HFFc6 (cell line): ENCODE data around the gene ARAP1. TPM values are rescaled to one million over a fixed set of nuclear protein-coding genes. Genes with fewer than 3 reads are reported as not detected.

Experiments used
- DNase-seq: peaks from one replicate; pipeline ENCODE4 v3.0.0-alpha.2; 2018
- H3K27ac Mint-ChIP-seq: 2 replicates; pipeline ENCODE4 v1.8.0; 2020; ENCODE audit warnings: mild to moderate bottlenecking, mixed read lengths
- H3K27me3 Mint-ChIP-seq: 2 replicates; pipeline ENCODE4 v1.8.0; 2021; ENCODE audit warnings: mild to moderate bottlenecking, moderate library complexity, mixed read lengths; ENCODE audit not compliant: insufficient read depth
- H3K36me3 Mint-ChIP-seq: 2 replicates; pipeline ENCODE4 v1.8.0; 2021; ENCODE audit warnings: low read depth, mixed read lengths
- H3K4me1 Mint-ChIP-seq: 2 replicates; pipeline ENCODE4 v1.8.0; 2020; ENCODE audit warnings: low read depth, mixed read lengths
- H3K4me3 Mint-ChIP-seq: 2 replicates; pipeline ENCODE4 v1.8.0; 2020; ENCODE audit warnings: mild to moderate bottlenecking, moderate library complexity, mixed read lengths
- H3K9me3 Mint-ChIP-seq: 2 replicates; pipeline ENCODE4 v1.8.0; 2020; ENCODE audit warnings: mild to moderate bottlenecking, mixed read lengths
- total RNA-seq, 6 experiments: library from RNA; stranded (reverse); fragmentation: NEBNext Ultra II Directional; extraction: Animal tissue kit (Norgen Biotek cat#: 25700); gene quantifications; 2 replicates in 1 of 6; 3 replicates in 5 of 6; pipeline ENCODE4 v1.2.3, GENCODE V29; 2021
- TF ChIP-seq, protein P1 (sequence below): fragments of 200-600 bp; sonication (generic); IDR thresholded peaks from 2 replicates; pipeline ENCODE4 v1.5.0; 2021; ENCODE audit warnings: antibody characterized with exemption, mild to moderate bottlenecking

The ARAP1 gene
- total RNA-seq, 6 experiments from 2014 or later, result 42.5 to 49.0 (median 46.8) TPM

DNA sequence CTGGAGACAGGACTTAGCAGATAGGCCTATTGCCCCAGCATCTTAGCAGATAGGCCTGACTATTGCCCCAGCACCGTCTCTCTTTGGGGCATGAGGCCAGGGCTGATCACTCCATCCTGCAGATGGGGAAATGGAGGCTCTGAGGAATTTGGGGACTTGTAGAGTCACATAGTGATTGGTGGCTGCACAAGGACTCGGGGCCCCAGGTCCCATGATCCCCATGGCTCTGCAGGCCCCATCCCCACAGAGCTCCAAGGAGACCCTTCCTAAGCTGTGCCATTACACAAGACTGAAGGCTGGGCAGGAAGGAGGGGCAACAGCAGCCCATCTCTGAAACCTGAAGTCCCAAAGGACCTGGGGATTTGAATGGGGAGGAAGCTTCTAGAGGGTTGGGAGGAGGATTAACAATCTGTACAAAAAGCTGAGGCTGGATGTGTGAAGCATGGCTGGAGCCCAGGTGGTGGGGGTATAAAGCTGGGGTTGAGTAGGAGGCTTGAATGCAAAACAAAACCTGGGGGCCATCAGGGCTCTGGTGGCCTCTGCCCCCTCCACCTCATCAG, 1.6 kb downstream of the ARAP1 start:
- H3K27me3 Mint-ChIP-seq, result peaks cover 3% of the 10 kb centered on the region; the same call in 1 of the 2 replicates
- TF ChIP-seq, protein P1, sequence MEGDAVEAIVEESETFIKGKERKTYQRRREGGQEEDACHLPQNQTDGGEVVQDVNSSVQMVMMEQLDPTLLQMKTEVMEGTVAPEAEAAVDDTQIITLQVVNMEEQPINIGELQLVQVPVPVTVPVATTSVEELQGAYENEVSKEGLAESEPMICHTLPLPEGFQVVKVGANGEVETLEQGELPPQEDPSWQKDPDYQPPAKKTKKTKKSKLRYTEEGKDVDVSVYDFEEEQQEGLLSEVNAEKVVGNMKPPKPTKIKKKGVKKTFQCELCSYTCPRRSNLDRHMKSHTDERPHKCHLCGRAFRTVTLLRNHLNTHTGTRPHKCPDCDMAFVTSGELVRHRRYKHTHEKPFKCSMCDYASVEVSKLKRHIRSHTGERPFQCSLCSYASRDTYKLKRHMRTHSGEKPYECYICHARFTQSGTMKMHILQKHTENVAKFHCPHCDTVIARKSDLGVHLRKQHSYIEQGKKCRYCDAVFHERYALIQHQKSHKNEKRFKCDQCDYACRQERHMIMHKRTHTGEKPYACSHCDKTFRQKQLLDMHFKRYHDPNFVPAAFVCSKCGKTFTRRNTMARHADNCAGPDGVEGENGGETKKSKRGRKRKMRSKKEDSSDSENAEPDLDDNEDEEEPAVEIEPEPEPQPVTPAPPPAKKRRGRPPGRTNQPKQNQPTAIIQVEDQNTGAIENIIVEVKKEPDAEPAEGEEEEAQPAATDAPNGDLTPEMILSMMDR, result no peak
- H3K4me3 Mint-ChIP-seq, result peak overlapping the region; percentile 96
- H3K36me3 Mint-ChIP-seq, result peaks cover 5% of the 10 kb centered on the region; the same call in 1 of the 2 replicates
- no peak overlapping the region; the same call in 1 of the 2 replicates for H3K27ac Mint-ChIP-seq
- peaks cover 30% of the 10 kb centered on the region for H3K4me1 Mint-ChIP-seq
- DNase-seq, result no peak
- no peaks in the 10 kb centered on the region for H3K9me3 Mint-ChIP-seq

DNA sequence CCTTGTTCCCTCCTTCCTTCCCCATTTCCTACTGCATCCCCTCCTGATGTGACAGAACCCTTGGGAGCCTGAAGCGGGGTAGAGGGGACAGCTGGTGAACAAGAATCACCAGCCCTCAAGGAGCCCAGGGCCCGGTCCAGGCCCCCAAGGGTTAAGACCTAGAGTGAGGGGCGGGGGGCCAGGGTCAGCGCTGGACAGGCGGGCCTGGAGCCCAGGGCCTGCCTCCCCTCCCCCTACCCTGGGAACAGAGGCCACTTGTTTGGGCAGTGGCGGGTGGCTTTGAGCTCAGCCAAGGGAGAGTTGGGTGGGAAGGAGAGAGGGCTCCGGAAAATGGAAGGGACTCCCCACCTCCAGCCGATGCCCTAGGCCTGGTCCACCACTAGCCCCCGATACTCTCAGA, 2.1 kb downstream of the ARAP1 start:
- Mint-ChIP-seq H3K36me3 (peaks cover 5% of the 10 kb centered on the region; the same call in 1 of the 2 replicates), H3K4me3 (no peak overlapping the region), H3K4me1 (peaks cover 30% of the 10 kb centered on the region), H3K9me3 (no peaks in the 10 kb centered on the region), H3K27ac (no peak overlapping the region), H3K27me3 (peaks cover 3% of the 10 kb centered on the region; the same call in 1 of the 2 replicates)
- no peak for DNase-seq
- TF ChIP-seq, protein P1, result no peak

DNA sequence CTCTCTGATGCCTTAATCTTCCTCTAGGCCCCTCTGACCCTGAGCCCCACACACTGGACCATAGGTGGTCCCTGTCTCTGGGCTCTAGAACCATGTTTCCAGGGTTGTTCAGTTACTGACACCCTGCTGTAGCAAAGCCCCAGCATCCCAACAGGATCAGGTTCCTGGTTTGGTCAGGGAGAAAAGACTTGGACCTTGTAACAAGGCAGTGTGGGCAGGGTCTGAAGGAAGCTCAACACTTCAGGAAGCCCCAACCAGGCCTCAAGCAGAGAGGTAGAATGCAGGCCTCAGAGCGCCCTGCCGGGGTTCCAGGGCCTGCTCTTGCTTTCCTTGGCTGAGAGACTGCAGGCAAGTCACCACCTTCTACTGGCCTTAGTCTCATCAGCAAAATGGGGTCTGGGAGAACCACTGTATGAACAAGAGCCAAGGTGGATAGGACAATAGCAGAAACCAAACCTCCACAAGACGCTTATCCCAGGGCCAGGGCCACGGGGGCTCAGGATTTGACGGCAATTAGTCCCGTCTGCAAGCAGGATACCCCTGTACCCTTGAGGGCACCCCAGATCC, 4.8 kb downstream of the ARAP1 start:
- H3K36me3 Mint-ChIP-seq, result no peaks in the 10 kb centered on the region
- peaks cover 20% of the 10 kb centered on the region for H3K4me1 Mint-ChIP-seq
- peaks cover under 1% of the 10 kb centered on the region; the same call in 1 of the 2 replicates for H3K27me3 Mint-ChIP-seq
- H3K9me3 Mint-ChIP-seq, result no peaks in the 10 kb centered on the region
- no peak overlapping the region for H3K4me3 Mint-ChIP-seq
- H3K27ac Mint-ChIP-seq, result no peak overlapping the region
- no peak for DNase-seq
- TF ChIP-seq, protein P1, result no peak

DNA sequence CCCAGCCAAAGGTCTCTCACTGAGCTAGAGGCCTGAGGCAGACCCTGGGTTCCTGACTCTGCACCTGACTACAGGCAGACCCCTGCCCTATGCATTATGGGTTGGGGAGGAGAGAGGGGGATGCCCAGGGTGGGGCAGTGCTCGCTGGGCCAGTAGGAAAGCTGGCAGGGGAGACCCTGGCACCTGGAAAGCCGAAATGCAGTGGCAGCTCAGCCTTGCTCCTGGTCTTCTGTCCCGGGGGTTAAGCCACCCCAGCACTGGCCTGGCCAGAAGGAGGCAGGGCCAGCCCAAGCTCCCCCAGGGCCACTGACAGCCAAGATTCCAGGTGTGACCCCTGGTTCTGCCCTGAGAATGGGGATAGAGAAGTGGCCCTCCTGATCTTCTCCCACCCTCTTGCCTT, 5.4 kb downstream of the ARAP1 start:
- no peaks in the 10 kb centered on the region for H3K9me3 Mint-ChIP-seq
- peaks cover 25% of the 10 kb centered on the region for H3K4me1 Mint-ChIP-seq
- no peaks in the 10 kb centered on the region; the same call in 1 of the 2 replicates for H3K27me3 Mint-ChIP-seq
- H3K4me3 Mint-ChIP-seq, result no peak overlapping the region
- no peaks in the 10 kb centered on the region for H3K36me3 Mint-ChIP-seq
- no peak for DNase-seq
- TF ChIP-seq, protein P1, result no peak
- H3K27ac Mint-ChIP-seq, result no peak overlapping the region

DNA sequence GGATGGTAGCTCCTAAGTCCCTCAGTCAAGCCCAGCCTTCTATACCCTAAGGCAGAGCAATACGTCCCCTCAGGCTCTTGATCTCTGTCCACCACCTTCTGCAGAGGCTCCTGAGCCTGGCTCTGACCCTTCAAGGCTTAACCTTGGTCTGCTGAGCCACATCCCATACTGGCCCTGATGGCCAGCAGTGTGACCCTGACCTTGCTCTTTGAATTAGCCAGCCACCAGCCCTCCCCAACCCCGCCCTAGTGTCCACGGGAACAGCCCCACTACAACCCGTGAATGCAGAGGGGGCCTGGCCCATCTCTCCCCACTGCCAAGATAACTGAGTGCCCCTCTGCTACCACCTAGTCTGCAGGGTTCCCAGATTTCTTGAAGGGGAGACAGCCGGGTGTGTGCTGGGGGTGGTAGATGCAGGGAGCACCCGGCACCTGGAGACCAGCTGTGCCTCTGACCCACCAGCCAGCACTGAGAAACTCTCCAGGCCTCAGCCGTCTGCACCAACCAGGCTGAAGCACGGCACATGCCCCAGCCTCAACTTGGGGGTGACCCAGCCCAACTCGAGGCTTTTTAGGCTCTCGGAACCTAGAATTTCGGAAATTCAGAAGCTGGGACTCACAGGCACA, 6.2 kb downstream of the ARAP1 start:
- H3K9me3 Mint-ChIP-seq, result no peaks in the 10 kb centered on the region

More for the DNA sequence above, 6.2 kb downstream of the ARAP1 start:
- Mint-ChIP-seq H3K4me3 (no peak overlapping the region), H3K4me1 (peaks cover 28% of the 10 kb centered on the region), H3K27ac (no peak overlapping the region), H3K36me3 (no peaks in the 10 kb centered on the region), H3K27me3 (no peaks in the 10 kb centered on the region; the same call in 1 of the 2 replicates)
- no peak for DNase-seq
- TF ChIP-seq, protein P1, result no peak
